Right atrium auricular region (tissue), 2 donors: ENCODE measurements around the gene GCNT2. TPM values are rescaled to one million over a fixed set of nuclear protein-coding genes. Genes with fewer than 3 reads are reported as not detected.
"Not testable (repeated sequence)": the region's sequence is repeated elsewhere in the genome, so short reads cannot be mapped to it uniquely, and the experiment has no call there.

Source experiments
- DNase-seq: peaks from one replicate; pipeline ENCODE4 v3.0.0-alpha.2; 2019; ENCODE audit warnings: low spot score
- H3K27ac ChIP-seq, 2 donors: fragments of 200-600 bp; sonication (generic); 1 replicate in 1 of 2; 2 replicates in 1 of 2; pipeline ENCODE4 v1.5.1; 2016 to 2019
- H3K27me3 ChIP-seq, 2 donors: fragments of 200-600 bp; sonication (generic); one replicate each; pipeline versions ENCODE4 v1.5.1 to v1.6.0; 2017 to 2019
- H3K36me3 ChIP-seq: fragments of 200-600 bp; sonication (generic); one replicate; pipeline ENCODE4 v1.5.1; 2016
- H3K4me1 ChIP-seq, 2 donors: fragments of 200-600 bp; sonication (generic); one replicate each; pipeline versions ENCODE4 v1.5.1 to v1.6.0; 2017 to 2019
- H3K4me3 ChIP-seq, 2 donors: fragments of 200-600 bp; sonication (generic); 1 replicate in 1 of 2; 2 replicates in 1 of 2; pipeline ENCODE4 v1.5.1; 2017 to 2019; ENCODE audit warnings: mild to moderate bottlenecking in 1 of 2, moderate library complexity in 1 of 2
- H3K9me3 ChIP-seq, 2 donors: fragments of 200-600 bp; sonication (generic); one replicate each; pipeline ENCODE4 v1.5.1; 2019
- CTCF ChIP-seq, 2 donors: fragments of 200-600 bp; sonication (generic); IDR thresholded peaks; one replicate each; pipeline ENCODE4 v1.5.1; 2019; ENCODE audit warnings: antibody characterized with exemption in 2 of 2
- total RNA-seq, 2 donors: library from RNA; depleted of rRNA; stranded (reverse); fragments of >200 nt; gene quantifications; one replicate each; pipeline ENCODE4 v1.1.0, GENCODE V29; 2016

The GCNT2 gene
- total RNA-seq, 2 donors from 2014 or later = 3.3 to 13.5 TPM

DNA sequence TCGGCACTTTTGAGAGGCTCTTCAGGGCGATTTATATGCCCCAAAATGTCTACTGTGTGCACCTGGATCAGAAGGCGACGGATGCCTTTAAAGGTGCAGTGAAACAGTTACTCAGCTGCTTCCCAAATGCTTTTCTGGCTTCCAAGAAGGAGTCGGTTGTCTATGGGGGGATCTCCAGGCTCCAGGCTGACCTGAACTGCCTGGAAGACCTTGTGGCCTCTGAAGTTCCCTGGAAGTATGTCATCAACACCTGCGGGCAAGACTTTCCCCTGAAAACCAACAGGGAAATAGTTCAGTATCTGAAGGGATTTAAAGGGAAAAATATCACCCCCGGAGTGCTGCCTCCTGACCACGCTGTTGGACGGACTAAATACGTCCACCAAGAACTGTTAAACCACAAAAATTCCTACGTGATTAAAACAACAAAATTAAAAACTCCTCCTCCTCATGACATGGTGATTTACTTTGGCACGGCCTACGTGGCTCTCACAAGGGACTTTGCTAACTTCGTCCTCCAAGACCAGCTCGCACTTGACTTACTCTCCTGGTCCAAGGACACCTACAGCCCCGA, 8.2 kb downstream of the GCNT2 start:
- Histone ChIP-seq H3K9me3 (no peaks in the 10 kb centered on the region), H3K4me1 (no peaks in the 10 kb centered on the region), H3K27ac (peak overlapping the region in 1 of 2 donors; percentile 14), H3K27me3 (no peaks in the 10 kb centered on the region), H3K4me3 (peak overlapping the region; percentile 21 to 34), H3K36me3 (no peaks in the 10 kb centered on the region)
- no peak for DNase-seq
- no peak for TF ChIP-seq CTCF (IDR thresholded peaks at IDR 0.05)

DNA sequence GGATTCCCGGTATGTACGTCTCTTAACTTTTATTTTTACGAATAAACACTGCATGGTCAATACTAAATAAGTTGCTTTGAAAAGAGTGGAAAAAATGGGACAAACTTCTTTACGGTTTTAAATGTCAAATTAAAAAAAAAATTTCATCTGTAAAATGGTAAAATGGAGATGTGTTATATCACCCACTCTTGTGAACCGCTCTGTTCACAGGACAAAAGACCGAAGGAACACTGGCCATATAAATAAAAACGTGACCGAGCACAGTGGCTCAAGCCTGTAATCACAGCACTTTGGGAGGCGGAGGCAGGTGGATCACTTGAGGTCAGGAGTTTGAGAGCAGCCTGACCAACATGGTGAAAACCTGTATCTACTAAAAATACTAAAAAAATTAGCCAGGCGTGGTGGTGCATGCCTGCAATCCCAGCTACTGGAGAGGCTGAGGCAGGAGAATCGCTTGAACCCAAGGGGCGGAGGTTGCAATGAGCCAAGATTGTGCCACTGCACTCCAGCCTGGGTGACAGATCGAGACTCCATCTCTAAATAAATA, 8.8 kb downstream of the GCNT2 start:
- not testable (repeated sequence) for H3K9me3 ChIP-seq, H3K4me1 ChIP-seq, DNase-seq, H3K27me3 ChIP-seq, H3K36me3 ChIP-seq, H3K27ac ChIP-seq
- peak overlapping the region in 1 of 2 donors; percentile 8 for H3K4me3 ChIP-seq

DNA sequence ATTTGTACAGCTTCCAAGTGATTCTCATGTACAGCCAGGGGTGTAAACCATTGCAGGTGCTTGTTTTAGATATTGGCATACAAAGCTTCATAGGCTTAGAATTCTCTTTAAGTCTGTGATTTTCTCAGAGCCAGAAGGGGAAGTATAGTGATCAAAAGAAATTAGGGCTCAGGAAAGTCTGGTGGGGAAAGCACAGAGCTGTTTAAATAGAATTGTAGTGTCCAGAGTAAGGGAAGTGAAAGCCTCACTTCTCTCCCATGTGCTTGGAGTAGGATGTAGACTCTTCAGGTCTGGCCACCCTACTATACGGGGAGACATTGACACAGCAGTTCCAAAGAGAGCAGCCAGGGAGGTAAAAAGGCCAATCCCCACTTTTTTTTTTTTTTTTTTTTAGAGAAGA, 10.4 kb downstream of the GCNT2 start:
- H3K27ac ChIP-seq = no peak overlapping the region
- H3K4me1 ChIP-seq = no peaks in the 10 kb centered on the region
- no peak overlapping the region for H3K4me3 ChIP-seq
- no peaks in the 10 kb centered on the region for H3K36me3 ChIP-seq
- no peaks in the 10 kb centered on the region for H3K27me3 ChIP-seq
- no peak for DNase-seq
- TF ChIP-seq CTCF (IDR thresholded peaks at IDR 0.05) = no peak
- no peaks in the 10 kb centered on the region for H3K9me3 ChIP-seq

GRCh38 chr6:10531942-10532341, 10.8 kb downstream of the GCNT2 start:
- H3K27me3 ChIP-seq = no peaks in the 10 kb centered on the region
- H3K27ac ChIP-seq = no peak overlapping the region
- H3K9me3 ChIP-seq = no peaks in the 10 kb centered on the region
- H3K36me3 ChIP-seq = no peaks in the 10 kb centered on the region
- no peak overlapping the region for H3K4me3 ChIP-seq
- no peaks in the 10 kb centered on the region for H3K4me1 ChIP-seq
- DNase-seq = no peak
- TF ChIP-seq CTCF (IDR thresholded peaks at IDR 0.05) = no peak

GRCh38 chr6:10532392-10532791, 11.2 kb downstream of the GCNT2 start:
- H3K4me3 ChIP-seq = no peak overlapping the region
- H3K36me3 ChIP-seq = no peaks in the 10 kb centered on the region
- no peaks in the 10 kb centered on the region for H3K9me3 ChIP-seq
- no peaks in the 10 kb centered on the region for H3K27me3 ChIP-seq
- H3K4me1 ChIP-seq = no peaks in the 10 kb centered on the region
- H3K27ac ChIP-seq = no peak overlapping the region
- TF ChIP-seq CTCF (IDR thresholded peaks at IDR 0.05) = no peak
- no peak for DNase-seq

GRCh38 chr6:10534419-10534762, 13.2 kb downstream of the GCNT2 start:
- H3K36me3 ChIP-seq = no peaks in the 10 kb centered on the region
- H3K4me3 ChIP-seq = no peak overlapping the region
- no peaks in the 10 kb centered on the region for H3K27me3 ChIP-seq
- no peak for DNase-seq
- H3K9me3 ChIP-seq = no peaks in the 10 kb centered on the region
- H3K27ac ChIP-seq = no peak overlapping the region
- no peaks in the 10 kb centered on the region for H3K4me1 ChIP-seq
- TF ChIP-seq CTCF (IDR thresholded peaks at IDR 0.05) = no peak
